Measurements from ENCODE around the gene TBCK. TPM values are rescaled to one million over a fixed set of nuclear protein-coding genes. Genes with fewer than 3 reads are reported as not detected.

TBCK gene
- total RNA-seq, 1 donor from 2014 or later = 28.2 TPM

DNA sequence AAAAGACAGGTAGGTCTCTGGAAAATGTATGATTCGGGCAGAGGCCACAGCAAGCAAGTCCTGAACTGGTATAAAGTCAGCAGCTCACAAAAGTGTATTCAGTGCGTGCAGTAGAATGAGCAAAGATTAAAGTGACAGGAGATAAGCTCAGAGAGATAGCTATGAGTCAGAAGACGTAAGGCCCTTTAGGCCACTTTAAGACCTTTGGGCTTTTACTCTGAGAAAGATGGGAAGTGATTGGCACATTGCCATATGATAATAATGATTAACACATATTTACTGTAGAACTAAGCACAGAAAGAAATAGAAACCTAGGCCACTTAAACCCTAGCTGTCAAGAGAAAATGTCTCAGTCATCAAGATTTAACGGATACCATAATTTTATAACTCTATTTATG, 51.7 kb downstream of the TBCK start:
- Mint-ChIP-seq H3K4me3 (ENCODE audit: unreplicated experiment) (no peak overlapping the region), H3K27me3 (ENCODE audit: low read depth) (no peaks in the 10 kb centered on the region), H3K27ac (ENCODE audit: unreplicated experiment) (no peak overlapping the region), H3K4me1 (ENCODE audit: low read depth) (peaks cover 7% of the 10 kb centered on the region), H3K9me3 (ENCODE audit: low read depth) (no peaks in the 10 kb centered on the region), H3K36me3 (ENCODE audit: low read depth) (no peaks in the 10 kb centered on the region)
- TF ChIP-seq CTCF (IDR thresholded peaks at IDR 0.05) = no peak
- no peak for DNase-seq (ENCODE audit: low spot score)

DNA sequence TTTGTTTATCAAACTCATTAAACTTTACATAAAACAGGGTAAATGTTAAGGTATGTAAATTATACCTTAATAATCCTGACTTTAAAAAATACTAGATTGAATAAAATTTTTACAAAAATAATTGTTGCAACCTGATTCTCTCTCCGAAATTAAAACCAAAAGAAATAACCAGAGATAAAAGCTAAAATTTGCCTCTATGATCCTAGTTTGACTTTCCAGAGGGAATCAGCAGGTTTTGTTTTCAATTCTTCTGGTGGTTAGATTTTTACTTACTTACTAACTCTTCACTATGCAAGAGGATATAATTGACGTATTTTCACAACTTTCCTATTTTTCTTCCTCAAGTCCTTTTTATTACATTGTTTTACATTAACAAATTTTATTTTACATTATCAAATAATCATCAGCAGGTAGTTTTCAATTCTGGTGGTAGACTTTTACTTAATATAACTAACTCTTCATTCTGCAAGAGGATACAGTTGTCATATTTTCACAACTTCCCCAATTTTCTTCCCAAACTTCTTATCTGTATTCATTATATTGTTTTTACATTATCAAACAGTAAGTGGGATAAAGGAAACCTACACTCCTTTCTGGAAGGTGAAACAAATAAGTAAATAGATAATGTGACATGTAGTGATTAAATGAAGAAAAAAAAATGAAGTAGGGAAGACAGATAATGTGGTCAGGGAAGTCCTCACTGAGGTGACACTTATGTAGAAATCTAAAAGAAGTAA, 52.2 kb downstream of the TBCK start:
- H3K4me3 Mint-ChIP-seq (ENCODE audit: unreplicated experiment) = no peak overlapping the region
- no peaks in the 10 kb centered on the region for H3K36me3 Mint-ChIP-seq (ENCODE audit: low read depth)
- no peak overlapping the region for H3K27ac Mint-ChIP-seq (ENCODE audit: unreplicated experiment)
- no peaks in the 10 kb centered on the region for H3K9me3 Mint-ChIP-seq (ENCODE audit: low read depth)
- no peak for DNase-seq (ENCODE audit: low spot score)
- no peaks in the 10 kb centered on the region for H3K27me3 Mint-ChIP-seq (ENCODE audit: low read depth)
- TF ChIP-seq CTCF (IDR thresholded peaks at IDR 0.05) = no peak
- H3K4me1 Mint-ChIP-seq (ENCODE audit: low read depth) = peaks cover 1% of the 10 kb centered on the region

- DNase-seq (ENCODE audit: low spot score) = no peak
- Mint-ChIP-seq H3K4me1 (ENCODE audit: low read depth) (peaks cover 9% of the 10 kb centered on the region), H3K27ac (ENCODE audit: unreplicated experiment) (no peak overlapping the region), H3K36me3 (ENCODE audit: low read depth) (no peaks in the 10 kb centered on the region), H3K27me3 (ENCODE audit: low read depth) (no peaks in the 10 kb centered on the region), H3K4me3 (ENCODE audit: unreplicated experiment) (no peak overlapping the region), H3K9me3 (ENCODE audit: low read depth) (no peaks in the 10 kb centered on the region)
- no peak for TF ChIP-seq CTCF (IDR thresholded peaks at IDR 0.05)
These were observed 54.0 kb downstream of the TBCK start for GRCh38 chr4:106261980-106262379.

GRCh38 chr4:106258145-106259045, 57.6 kb downstream of the TBCK start:
- peaks cover 4% of the 10 kb centered on the region for H3K36me3 Mint-ChIP-seq (ENCODE audit: low read depth)
- no peaks in the 10 kb centered on the region for H3K9me3 Mint-ChIP-seq (ENCODE audit: low read depth)
- H3K4me3 Mint-ChIP-seq (ENCODE audit: unreplicated experiment) = no peak overlapping the region
- no peaks in the 10 kb centered on the region for H3K27me3 Mint-ChIP-seq (ENCODE audit: low read depth)
- no peak for DNase-seq (ENCODE audit: low spot score)
- no peak overlapping the region for H3K27ac Mint-ChIP-seq (ENCODE audit: unreplicated experiment)
- TF ChIP-seq CTCF (IDR thresholded peaks at IDR 0.05) = no peak
- H3K4me1 Mint-ChIP-seq (ENCODE audit: low read depth) = peaks cover 9% of the 10 kb centered on the region

DNA sequence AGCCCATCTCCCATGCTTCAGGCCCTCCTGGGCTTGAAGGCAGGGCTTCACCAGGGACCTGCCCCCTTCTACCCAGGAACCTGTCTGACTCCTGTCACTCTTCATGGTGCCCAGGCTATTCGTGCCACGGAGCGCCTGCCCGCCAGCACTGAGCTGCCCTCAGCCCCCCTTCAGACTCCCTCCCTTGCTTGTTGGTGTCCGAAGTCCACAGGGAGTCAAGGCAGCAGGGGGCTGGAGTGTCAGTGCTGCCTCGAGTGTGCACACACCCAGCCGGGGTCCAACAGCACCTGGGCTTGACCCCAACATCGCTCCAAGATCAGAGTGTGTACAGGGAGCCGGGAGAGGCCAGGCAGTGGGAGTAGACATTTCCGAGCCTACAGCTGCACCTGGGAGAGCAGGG, 59.8 kb downstream of the TBCK start:
- H3K9me3 Mint-ChIP-seq (ENCODE audit: low read depth) = no peaks in the 10 kb centered on the region
- no peak overlapping the region for H3K4me3 Mint-ChIP-seq (ENCODE audit: unreplicated experiment)
- no peaks in the 10 kb centered on the region for H3K27me3 Mint-ChIP-seq (ENCODE audit: low read depth)
- TF ChIP-seq CTCF (IDR thresholded peaks at IDR 0.05) = no peak
- no peak overlapping the region for H3K27ac Mint-ChIP-seq (ENCODE audit: unreplicated experiment)
- peaks cover 4% of the 10 kb centered on the region for H3K36me3 Mint-ChIP-seq (ENCODE audit: low read depth)
- peak; percentile 82 for DNase-seq (ENCODE audit: low spot score)
- peaks cover 9% of the 10 kb centered on the region for H3K4me1 Mint-ChIP-seq (ENCODE audit: low read depth)

Data from chondrocyte (in vitro differentiated cells).